ENCODE results near the gene DRC1.

DRC1 gene

GRCh38 chr2:26356771-26357170 lies 44.9 kb upstream of the DRC1 start:
- TF ChIP-seq EP300 (IDR thresholded peaks at IDR 0.05; ENCODE audit: borderline replicate concordance) (no peak), TCF12 (IDR thresholded peaks at IDR 0.05; ENCODE audit: low read depth) (no peak), RAD21 (IDR thresholded peaks at IDR 0.05; ENCODE audit: low read depth) (no peak), FOXM1 (IDR thresholded peaks at IDR 0.05; ENCODE audit: borderline replicate concordance, low read depth) (no peak), TEAD4 (IDR thresholded peaks at IDR 0.05) (no peak), NFIC (IDR thresholded peaks at IDR 0.05) (no peak), EGR1 (IDR thresholded peaks at IDR 0.05) (no peak), TAF1 (IDR thresholded peaks at IDR 0.05; ENCODE audit: low read depth) (no peak)
- TF ChIP-seq, protein P1, sequence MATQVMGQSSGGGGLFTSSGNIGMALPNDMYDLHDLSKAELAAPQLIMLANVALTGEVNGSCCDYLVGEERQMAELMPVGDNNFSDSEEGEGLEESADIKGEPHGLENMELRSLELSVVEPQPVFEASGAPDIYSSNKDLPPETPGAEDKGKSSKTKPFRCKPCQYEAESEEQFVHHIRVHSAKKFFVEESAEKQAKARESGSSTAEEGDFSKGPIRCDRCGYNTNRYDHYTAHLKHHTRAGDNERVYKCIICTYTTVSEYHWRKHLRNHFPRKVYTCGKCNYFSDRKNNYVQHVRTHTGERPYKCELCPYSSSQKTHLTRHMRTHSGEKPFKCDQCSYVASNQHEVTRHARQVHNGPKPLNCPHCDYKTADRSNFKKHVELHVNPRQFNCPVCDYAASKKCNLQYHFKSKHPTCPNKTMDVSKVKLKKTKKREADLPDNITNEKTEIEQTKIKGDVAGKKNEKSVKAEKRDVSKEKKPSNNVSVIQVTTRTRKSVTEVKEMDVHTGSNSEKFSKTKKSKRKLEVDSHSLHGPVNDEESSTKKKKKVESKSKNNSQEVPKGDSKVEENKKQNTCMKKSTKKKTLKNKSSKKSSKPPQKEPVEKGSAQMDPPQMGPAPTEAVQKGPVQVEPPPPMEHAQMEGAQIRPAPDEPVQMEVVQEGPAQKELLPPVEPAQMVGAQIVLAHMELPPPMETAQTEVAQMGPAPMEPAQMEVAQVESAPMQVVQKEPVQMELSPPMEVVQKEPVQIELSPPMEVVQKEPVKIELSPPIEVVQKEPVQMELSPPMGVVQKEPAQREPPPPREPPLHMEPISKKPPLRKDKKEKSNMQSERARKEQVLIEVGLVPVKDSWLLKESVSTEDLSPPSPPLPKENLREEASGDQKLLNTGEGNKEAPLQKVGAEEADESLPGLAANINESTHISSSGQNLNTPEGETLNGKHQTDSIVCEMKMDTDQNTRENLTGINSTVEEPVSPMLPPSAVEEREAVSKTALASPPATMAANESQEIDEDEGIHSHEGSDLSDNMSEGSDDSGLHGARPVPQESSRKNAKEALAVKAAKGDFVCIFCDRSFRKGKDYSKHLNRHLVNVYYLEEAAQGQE (IDR thresholded peaks at IDR 0.05; ENCODE audit: low read depth), result no peak

DNA sequence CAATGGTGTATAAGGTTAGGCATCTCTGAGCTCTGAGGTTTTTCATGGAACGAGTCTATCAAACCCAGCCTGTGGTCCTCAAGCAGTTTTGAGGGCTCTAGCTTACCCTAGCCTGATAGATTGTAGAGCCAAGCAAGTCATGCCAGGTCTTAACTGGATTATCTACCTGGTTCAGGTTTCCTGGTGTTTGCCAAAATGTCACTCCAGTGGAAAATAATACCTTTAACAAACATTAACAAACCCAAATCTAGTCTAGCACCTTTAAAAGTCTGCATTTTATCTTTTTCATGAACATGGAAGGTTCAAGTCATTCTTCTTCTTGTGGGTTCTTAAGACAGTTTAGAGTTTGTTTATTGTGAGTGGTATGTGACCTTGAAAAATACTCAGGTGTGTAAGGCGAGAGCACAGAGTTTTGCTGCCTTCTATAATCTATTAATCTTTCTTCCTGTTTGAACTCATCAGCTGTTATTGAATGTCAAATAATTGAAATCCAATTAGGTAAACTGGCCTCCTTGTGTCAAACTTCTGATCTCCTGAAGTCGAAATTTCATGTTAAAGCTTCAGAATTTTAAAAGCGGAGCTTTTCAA lies 41.7 kb upstream of the DRC1 start:
- no peak for TF ChIP-seq YY1 (IDR thresholded peaks at IDR 0.05; ENCODE audit: low read depth)
- no peak for TF ChIP-seq EGR1 (IDR thresholded peaks at IDR 0.05)
- no peak for TF ChIP-seq TAF1 (IDR thresholded peaks at IDR 0.05; ENCODE audit: low read depth)
- TF ChIP-seq, protein P2, sequence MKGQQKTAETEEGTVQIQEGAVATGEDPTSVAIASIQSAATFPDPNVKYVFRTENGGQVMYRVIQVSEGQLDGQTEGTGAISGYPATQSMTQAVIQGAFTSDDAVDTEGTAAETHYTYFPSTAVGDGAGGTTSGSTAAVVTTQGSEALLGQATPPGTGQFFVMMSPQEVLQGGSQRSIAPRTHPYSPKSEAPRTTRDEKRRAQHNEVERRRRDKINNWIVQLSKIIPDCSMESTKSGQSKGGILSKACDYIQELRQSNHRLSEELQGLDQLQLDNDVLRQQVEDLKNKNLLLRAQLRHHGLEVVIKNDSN (IDR thresholded peaks at IDR 0.05), result no peak
- no peak for TF ChIP-seq MAX (IDR thresholded peaks at IDR 0.05)
- no peak for TF ChIP-seq TEAD4 (IDR thresholded peaks at IDR 0.05)
- no peak for TF ChIP-seq TCF12 (IDR thresholded peaks at IDR 0.05; ENCODE audit: low read depth)
- TF ChIP-seq, protein P1 (IDR thresholded peaks at IDR 0.05; ENCODE audit: low read depth), result no peak
- no peak for TF ChIP-seq CEBPB (IDR thresholded peaks at IDR 0.05)
- TF ChIP-seq EP300 (IDR thresholded peaks at IDR 0.05; ENCODE audit: borderline replicate concordance), result no peak

- TF ChIP-seq MAX (IDR thresholded peaks at IDR 0.05) (no peak), EGR1 (IDR thresholded peaks at IDR 0.05) (no peak), CREB1 (IDR thresholded peaks at IDR 0.05; ENCODE audit: low read depth) (no peak), RAD21 (IDR thresholded peaks at IDR 0.05; ENCODE audit: low read depth) (no peak), EP300 (IDR thresholded peaks at IDR 0.05; ENCODE audit: borderline replicate concordance) (no peak), YY1 (IDR thresholded peaks at IDR 0.05; ENCODE audit: low read depth) (no peak), TEAD4 (IDR thresholded peaks at IDR 0.05) (no peak), TCF12 (IDR thresholded peaks at IDR 0.05; ENCODE audit: low read depth) (no peak), TAF1 (IDR thresholded peaks at IDR 0.05; ENCODE audit: low read depth) (no peak), NFIC (IDR thresholded peaks at IDR 0.05) (no peak), ZBTB7A (IDR thresholded peaks at IDR 0.05; ENCODE audit: low read depth) (no peak), CEBPB (IDR thresholded peaks at IDR 0.05) (no peak), FOXM1 (IDR thresholded peaks at IDR 0.05; ENCODE audit: borderline replicate concordance, low read depth) (no peak)
- TF ChIP-seq, protein P2 (IDR thresholded peaks at IDR 0.05), result no peak
- TF ChIP-seq, protein P1 (IDR thresholded peaks at IDR 0.05; ENCODE audit: low read depth), result no peak
Measured at GRCh38 chr2:26363323-26363722, 38.4 kb upstream of the DRC1 start.

DNA sequence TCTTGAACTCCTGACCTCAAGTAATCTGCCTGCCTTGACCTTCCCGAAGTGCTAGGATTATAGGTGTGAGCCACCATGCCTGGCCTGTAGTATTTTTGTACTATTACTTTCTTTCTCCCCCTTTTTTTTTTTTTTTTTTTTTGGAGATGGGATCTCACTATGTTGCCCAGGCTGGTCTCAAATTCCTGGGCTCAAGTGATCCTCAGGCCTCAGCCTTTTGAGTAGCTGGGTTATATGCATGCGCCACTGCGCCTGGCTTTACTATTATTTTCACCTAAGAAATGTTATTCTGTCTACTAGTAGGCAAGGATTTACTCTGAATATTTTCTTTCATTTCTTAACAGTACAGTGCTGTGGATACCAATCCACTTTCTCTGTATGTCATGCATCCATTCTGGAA lies 37.8 kb upstream of the DRC1 start:
- TF ChIP-seq, protein P1 (IDR thresholded peaks at IDR 0.05; ENCODE audit: low read depth), result no peak
- TF ChIP-seq FOXM1 (IDR thresholded peaks at IDR 0.05; ENCODE audit: borderline replicate concordance, low read depth) (no peak), CREB1 (IDR thresholded peaks at IDR 0.05; ENCODE audit: low read depth) (no peak), CEBPB (IDR thresholded peaks at IDR 0.05) (no peak), RAD21 (IDR thresholded peaks at IDR 0.05; ENCODE audit: low read depth) (no peak), YY1 (IDR thresholded peaks at IDR 0.05; ENCODE audit: low read depth) (no peak), TAF1 (IDR thresholded peaks at IDR 0.05; ENCODE audit: low read depth) (no peak), TCF12 (IDR thresholded peaks at IDR 0.05; ENCODE audit: low read depth) (no peak), EGR1 (IDR thresholded peaks at IDR 0.05) (no peak), TEAD4 (IDR thresholded peaks at IDR 0.05) (no peak), MAX (IDR thresholded peaks at IDR 0.05) (no peak), EP300 (IDR thresholded peaks at IDR 0.05; ENCODE audit: borderline replicate concordance) (no peak), NFIC (IDR thresholded peaks at IDR 0.05) (no peak)
- TF ChIP-seq, protein P2 (IDR thresholded peaks at IDR 0.05), result no peak
